Right ventricle myocardium superior (tissue), 1 donor: ENCODE results near the gene SFMBT1. TPM values are rescaled to one million over a fixed set of nuclear protein-coding genes. Genes with fewer than 3 reads are reported as not detected.

Experiments used
- ATAC-seq: fragments of 200-7000 bp; cut with Tn5 transposase; one replicate; pipeline ENCODE4 v1.9.1; 2020; ENCODE audit warnings: mild to moderate bottlenecking; ENCODE audit not compliant: poor library complexity
- DNase-seq: peaks from one replicate; pipeline ENCODE4 v3.0.0-alpha.2; 2020
- intact Hi-C: fragments of 100-400 bp; cut with DNase I; formaldehyde crosslinking; loops from one replicate; pipeline ENCODE4 v1.11.2; 2022
- total RNA-seq: library from RNA; stranded (reverse); fragmentation: NEBNext Ultra II Directional; extraction: Animal tissue kit (Norgen Biotek cat#: 25700); gene quantifications from one replicate; pipeline ENCODE4 v1.2.1, GENCODE V29; 2021
- donor health status: DM: no; HTN: yes; CAD: no; lungs with severe emphysema.

The SFMBT1 gene
- total RNA-seq, 1 donor from 2014 or later, result 15.7 TPM

- intact Hi-C loops, result no loop called here
- DNase-seq (no peak), ATAC-seq (no peak)
These were observed 23.2 kb downstream of the SFMBT1 start for GRCh38 chr3:53022647-53023046.

- no peak for ATAC-seq
- no peak for DNase-seq
- intact Hi-C loops, result no loop called here
These were observed 29.6 kb downstream of the SFMBT1 start for GRCh38 chr3:53016236-53016635.

GRCh38 chr3:53011324-53011723 is 34.5 kb downstream of the SFMBT1 start:
- DNase-seq (no peak), ATAC-seq (no peak)
- intact Hi-C loops, result no loop called here

- DNase-seq (no peak), ATAC-seq (no peak)
- intact Hi-C loops, result no loop called here
These were observed 35.9 kb downstream of the SFMBT1 start for GRCh38 chr3:53009826-53010539.

GRCh38 chr3:53008932-53009331 is 36.9 kb downstream of the SFMBT1 start:
- ATAC-seq, result no peak
- intact Hi-C loops, result no loop called here
- no peak for DNase-seq

GRCh38 chr3:53005854-53006513 is 39.9 kb downstream of the SFMBT1 start:
- intact Hi-C loops, result no loop called here
- ATAC-seq (no peak), DNase-seq (no peak)

- intact Hi-C loops, result no loop called here
- no peak for DNase-seq
- no peak for ATAC-seq
These were observed 40.5 kb downstream of the SFMBT1 start for GRCh38 chr3:53005338-53005737.

GRCh38 chr3:53003320-53003719 is 42.6 kb downstream of the SFMBT1 start:
- ATAC-seq (no peak), DNase-seq (no peak)
- intact Hi-C loops, result no loop called here

- intact Hi-C loops, result no loop called here
- ATAC-seq (no peak), DNase-seq (no peak)
These were observed 46.9 kb downstream of the SFMBT1 start for GRCh38 chr3:52998771-52999513.

GRCh38 chr3:52990637-52991036 is 55.2 kb downstream of the SFMBT1 start:
- ATAC-seq (no peak), DNase-seq (no peak)
- intact Hi-C loops, result no loop called here

- intact Hi-C loops, result no loop called here
- DNase-seq, result no peak
- ATAC-seq, result no peak
These were observed 58.9 kb downstream of the SFMBT1 start for GRCh38 chr3:52986938-52987337.

- ATAC-seq, result no peak
These were observed 59.8 kb downstream of the SFMBT1 start for GRCh38 chr3:52986049-52986448.

GRCh38 chr3:52983828-52984227 is 62.0 kb downstream of the SFMBT1 start:
- DNase-seq, result no peak
- intact Hi-C loops, result no loop called here

More at GRCh38 chr3:52986049-52986448, 59.8 kb downstream of the SFMBT1 start:
- intact Hi-C loops, result no loop called here
- no peak for DNase-seq

GRCh38 chr3:52983336-52983807 is 62.5 kb downstream of the SFMBT1 start:
- intact Hi-C loops, result no loop called here
- ATAC-seq (peak; percentile 39), DNase-seq (no peak)

More at GRCh38 chr3:52983828-52984227, 62.0 kb downstream of the SFMBT1 start:
- ATAC-seq, result peak; percentile 53

- DNase-seq, result no peak
- intact Hi-C loops, result no loop called here
- ATAC-seq, result no peak
These were observed 63.0 kb downstream of the SFMBT1 start for GRCh38 chr3:52982839-52983238.

- intact Hi-C loops, result no loop called here
- no peak for ATAC-seq
- DNase-seq, result no peak
These were observed 66.5 kb downstream of the SFMBT1 start for GRCh38 chr3:52979190-52979983.

- ATAC-seq (peak; percentile 93), DNase-seq (no peak)
- intact Hi-C loops, result no loop called here
These were observed 67.6 kb downstream of the SFMBT1 start for GRCh38 chr3:52978109-52978754.

- DNase-seq (no peak), ATAC-seq (no peak)
- intact Hi-C loops, result no loop called here
These were observed 72.1 kb downstream of the SFMBT1 start for GRCh38 chr3:52973806-52974205.
